ENCODE data around the gene CEBPA.

- no peak for TF ChIP-seq CTCF (IDR thresholded peaks at IDR 0.05)
- TF ChIP-seq POLR2A (IDR thresholded peaks at IDR 0.05) = no peak
Measured at GRCh38 chr19:33255781-33256180, 46.6 kb downstream of the CEBPA start.
